ENCODE data around the gene QSOX1.
"Not testable (repeated sequence)": the region's sequence is repeated elsewhere in the genome, so short reads cannot be mapped to it uniquely, and the experiment has no call there.

QSOX1 gene

GRCh38 chr1:180192172-180192571 lies 37.5 kb downstream of the QSOX1 start:
- DNase-seq: no peak

GRCh38 chr1:180193141-180194047 lies 38.7 kb downstream of the QSOX1 start:
- DNase-seq: no peak

- no peak for DNase-seq
Measured at GRCh38 chr1:180194048-180194425, 39.4 kb downstream of the QSOX1 start.

GRCh38 chr1:180194546-180195207 lies 40.0 kb downstream of the QSOX1 start:
- DNase-seq: no peak

- no peak for DNase-seq
Measured at GRCh38 chr1:180195401-180195800, 40.7 kb downstream of the QSOX1 start.

GRCh38 chr1:180195916-180196315 lies 41.2 kb downstream of the QSOX1 start:
- no peak for DNase-seq

- DNase-seq: no peak
Measured at GRCh38 chr1:180196436-180197003, 41.9 kb downstream of the QSOX1 start.

GRCh38 chr1:180197231-180197630 lies 42.6 kb downstream of the QSOX1 start:
- no peak for DNase-seq

GRCh38 chr1:180198196-180198595 lies 43.5 kb downstream of the QSOX1 start:
- DNase-seq: no peak

GRCh38 chr1:180198611-180199010 lies 43.9 kb downstream of the QSOX1 start:
- no peak for DNase-seq

GRCh38 chr1:180199018-180199417 lies 44.3 kb downstream of the QSOX1 start:
- no peak for DNase-seq

- no peak for DNase-seq
Measured at GRCh38 chr1:180201451-180202200, 47.0 kb downstream of the QSOX1 start.

- DNase-seq: not testable (repeated sequence)
Measured at GRCh38 chr1:180202588-180202987, 47.9 kb downstream of the QSOX1 start.

- no peak for DNase-seq
Measured at GRCh38 chr1:180204231-180204630, 49.6 kb downstream of the QSOX1 start.

- no peak for DNase-seq
Measured at GRCh38 chr1:180206581-180206980, 51.9 kb downstream of the QSOX1 start.

- no peak for DNase-seq
Measured at GRCh38 chr1:180208264-180208663, 53.6 kb downstream of the QSOX1 start.

GRCh38 chr1:180210008-180210620 lies 55.4 kb downstream of the QSOX1 start:
- DNase-seq: no peak

GRCh38 chr1:180211156-180211859 lies 56.6 kb downstream of the QSOX1 start:
- no peak for DNase-seq

- no peak for DNase-seq
Measured at GRCh38 chr1:180211860-180212229, 57.2 kb downstream of the QSOX1 start.

- DNase-seq: no peak
Measured at GRCh38 chr1:180213401-180214170, 58.9 kb downstream of the QSOX1 start.
